MM.1S (cell line): ENCODE results near the gene CD164L2.
"Not testable (repeated sequence)": the region's sequence is repeated elsewhere in the genome, so short reads cannot be mapped to it uniquely, and the experiment has no call there.

Experiments used
- DNase-seq: peaks from one replicate; pipeline ENCODE4 v3.0.0-alpha.2; 2015
- H2AFZ ChIP-seq: fragments of 300-600 bp; sonication (generic); 2 replicates; pipeline ENCODE4 v1.6.0; 2016; ENCODE audit warnings: antibody characterized with exemption, low read length
- H3F3A ChIP-seq: fragments of 300-600 bp; sonication (generic); 2 replicates; pipeline ENCODE4 v1.6.1; 2016; ENCODE audit warnings: mild to moderate bottlenecking, antibody characterized with exemption, low read length, moderate library complexity, mixed read lengths; ENCODE audit not compliant: insufficient read depth
- H3K27ac ChIP-seq: fragments of 300-600 bp; sonication (generic); 2 replicates; pipeline ENCODE4 v1.5.1; 2016; ENCODE audit warnings: mild to moderate bottlenecking, low read length
- H3K27me3 ChIP-seq: fragments of 300-600 bp; sonication (generic); replicated peaks from 2 replicates; pipeline ENCODE4 v1.6.0; 2016; ENCODE audit warnings: low read length; ENCODE audit not compliant: insufficient read depth
- H3K36me3 ChIP-seq: fragments of 300-600 bp; sonication (generic); replicated peaks from 2 replicates; pipeline ENCODE4 v1.6.1; 2016; ENCODE audit warnings: mild to moderate bottlenecking, low read length, mixed read lengths; ENCODE audit not compliant: insufficient read depth
- H3K4me1 ChIP-seq: fragments of 300-600 bp; sonication (generic); 2 replicates; pipeline ENCODE4 v1.6.1; 2016; ENCODE audit warnings: low read length, mixed read lengths
- H3K4me2 ChIP-seq: fragments of 300-600 bp; sonication (generic); 2 replicates; pipeline ENCODE4 v1.6.0; 2016; ENCODE audit warnings: low read depth, low read length
- H3K4me3 ChIP-seq: fragments of 300-600 bp; sonication (generic); 2 replicates; pipeline ENCODE4 v1.5.1; 2016; ENCODE audit warnings: low read length, mixed read lengths
- H3K79me2 ChIP-seq: fragments of 300-600 bp; sonication (generic); 2 replicates; pipeline ENCODE4 v1.6.1; 2016; ENCODE audit warnings: mixed run types, low read length, mixed read lengths
- H3K9ac ChIP-seq: fragments of 300-600 bp; sonication (generic); 2 replicates; pipeline ENCODE4 v1.6.1; 2016; ENCODE audit warnings: low read length, mixed read lengths
- H3K9me2 ChIP-seq: fragments of 300-600 bp; sonication (generic); replicated peaks from 2 replicates; pipeline ENCODE4 v1.6.1; 2016; ENCODE audit warnings: mild to moderate bottlenecking, low read length, mixed read lengths; ENCODE audit not compliant: insufficient read depth
- H3K9me3 ChIP-seq: fragments of 300-600 bp; sonication (generic); replicated peaks from 2 replicates; pipeline ENCODE4 v1.6.1; 2016; ENCODE audit warnings: mild to moderate bottlenecking, low read length, mixed read lengths; ENCODE audit not compliant: insufficient read depth
- H4K20me1 ChIP-seq: fragments of 300-600 bp; sonication (generic); 2 replicates; pipeline ENCODE4 v1.6.1; 2016; ENCODE audit warnings: mild to moderate bottlenecking, low read length, moderate library complexity, mixed read lengths; ENCODE audit not compliant: insufficient read depth
- CTCF ChIP-seq: fragments of 300-600 bp; sonication (generic); IDR thresholded peaks from 2 replicates; pipeline ENCODE4 v1.5.1; 2016; ENCODE audit warnings: antibody characterized with exemption, low read length, mixed read lengths
- EZH2 ChIP-seq: fragments of 300-600 bp; sonication (generic); optimal IDR thresholded peaks from 2 replicates; pipeline ENCODE3; 2017; ENCODE audit warnings: low read depth, mild to moderate bottlenecking, antibody characterized with exemption, low read length, mixed read lengths
- EZH2phosphoT487 ChIP-seq: fragments of 300-600 bp; sonication (generic); IDR thresholded peaks from 2 replicates; pipeline ENCODE4 v1.6.1; 2018; ENCODE audit warnings: antibody characterized with exemption, low read length

The CD164L2 gene

GRCh38 chr1:27412502-27412901 is 29.4 kb upstream of the CD164L2 start:
- Histone ChIP-seq H4K20me1 (no peaks in the 10 kb centered on the region), H3K4me2 (no peak overlapping the region), H2AFZ (no peak overlapping the region), H3K9me2 (no peaks in the 10 kb centered on the region), H3K9me3 (no peaks in the 10 kb centered on the region), H3K9ac (no peak overlapping the region), H3K79me2 (peaks cover 12% of the 10 kb centered on the region), H3K4me3 (no peak overlapping the region), H3K27me3 (no peaks in the 10 kb centered on the region), H3F3A (no peaks in the 10 kb centered on the region), H3K36me3 (no peaks in the 10 kb centered on the region; the same call in 1 of the 2 replicates), H3K4me1 (peaks cover 4% of the 10 kb centered on the region; the same call in 1 of the 2 replicates), H3K27ac (no peak overlapping the region)
- TF ChIP-seq EZH2 (no peak), CTCF (no peak), EZH2phosphoT487 (no peak)
- DNase-seq = no peak

- Histone ChIP-seq H3K9me2 (no peaks in the 10 kb centered on the region), H4K20me1 (no peaks in the 10 kb centered on the region), H3K9me3 (no peaks in the 10 kb centered on the region), H3F3A (no peaks in the 10 kb centered on the region), H3K4me2 (no peak overlapping the region), H3K27ac (no peak overlapping the region), H3K4me3 (no peak overlapping the region), H3K36me3 (no peaks in the 10 kb centered on the region; the same call in 1 of the 2 replicates), H3K9ac (no peak overlapping the region), H3K27me3 (no peaks in the 10 kb centered on the region), H3K4me1 (peaks cover 5% of the 10 kb centered on the region; the same call in 1 of the 2 replicates), H3K79me2 (peaks cover under 1% of the 10 kb centered on the region; the same call in 1 of the 2 replicates), H2AFZ (no peak overlapping the region)
- no peak for DNase-seq
- no peak for TF ChIP-seq CTCF
- TF ChIP-seq EZH2 = no peak
- TF ChIP-seq EZH2phosphoT487 = no peak
These were observed 27.6 kb upstream of the CD164L2 start for GRCh38 chr1:27410709-27411108.

DNA sequence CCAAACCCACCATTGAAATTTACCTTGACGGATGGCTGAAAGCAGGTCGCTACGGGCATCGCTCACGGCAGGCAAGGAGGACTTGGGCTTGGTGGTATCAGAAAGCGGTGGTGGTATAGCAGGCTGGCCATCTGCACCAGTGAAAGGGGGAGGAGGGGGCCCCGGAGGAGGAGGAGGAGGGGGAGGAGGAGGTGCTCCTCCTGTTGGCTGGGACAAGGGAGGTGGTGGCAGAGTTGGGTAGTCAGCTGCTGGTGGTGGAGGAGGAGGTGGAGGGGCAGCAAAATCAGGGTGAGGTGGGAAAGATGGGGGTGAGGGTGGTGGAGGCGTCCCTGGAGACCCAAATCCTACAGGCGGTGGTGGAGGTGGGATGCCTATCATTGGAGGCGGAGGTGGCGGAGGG is 26.5 kb upstream of the CD164L2 start:
- Histone ChIP-seq H3K4me3 (no peak overlapping the region), H3K4me1 (peaks cover 5% of the 10 kb centered on the region; the same call in 1 of the 2 replicates), H4K20me1 (no peaks in the 10 kb centered on the region), H3F3A (no peaks in the 10 kb centered on the region), H3K9me2 (no peaks in the 10 kb centered on the region), H2AFZ (no peak overlapping the region), H3K79me2 (no peaks in the 10 kb centered on the region), H3K27ac (no peak overlapping the region), H3K9me3 (no peaks in the 10 kb centered on the region), H3K4me2 (no peak overlapping the region), H3K36me3 (no peaks in the 10 kb centered on the region; the same call in 1 of the 2 replicates), H3K27me3 (no peaks in the 10 kb centered on the region), H3K9ac (no peak overlapping the region)
- no peak for DNase-seq
- no peak for TF ChIP-seq EZH2

- Histone ChIP-seq H2AFZ (no peak overlapping the region), H3K9me3 (no peaks in the 10 kb centered on the region), H3K27me3 (no peaks in the 10 kb centered on the region), H3K27ac (no peak overlapping the region), H3K36me3 (no peaks in the 10 kb centered on the region; the same call in 1 of the 2 replicates), H3K79me2 (no peaks in the 10 kb centered on the region), H3K4me1 (peaks cover 5% of the 10 kb centered on the region; the same call in 1 of the 2 replicates), H3K4me2 (no peak overlapping the region), H3K4me3 (no peak overlapping the region), H3F3A (no peaks in the 10 kb centered on the region), H3K9ac (no peak overlapping the region), H4K20me1 (no peaks in the 10 kb centered on the region), H3K9me2 (no peaks in the 10 kb centered on the region)
- TF ChIP-seq EZH2phosphoT487 (no peak), CTCF (no peak), EZH2 (no peak)
- no peak for DNase-seq
These were observed 25.0 kb upstream of the CD164L2 start for GRCh38 chr1:27408151-27408550.

DNA sequence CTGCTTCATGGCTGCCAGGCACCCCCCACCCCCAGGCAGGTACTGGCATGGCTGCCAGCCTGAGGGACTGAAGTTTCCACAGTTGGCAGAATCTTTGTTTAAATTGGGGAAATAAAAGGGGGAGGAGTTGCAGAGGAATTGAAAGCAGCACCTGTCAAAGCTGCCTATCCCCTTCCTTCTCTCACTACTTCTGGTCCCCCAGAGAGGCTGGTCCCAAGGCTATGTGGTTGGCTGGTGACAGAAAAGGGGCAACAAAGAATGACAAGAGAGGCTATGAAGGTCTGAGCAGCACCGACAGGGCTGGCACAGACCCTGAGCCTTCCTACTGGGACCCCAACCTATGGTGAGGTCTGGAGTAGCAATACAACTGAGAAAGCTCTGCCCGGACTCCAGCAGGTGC is 23.7 kb upstream of the CD164L2 start:
- not testable (repeated sequence) for H2AFZ ChIP-seq, H3K27ac ChIP-seq, H3K4me1 ChIP-seq, H3K9me2 ChIP-seq, H3K9me3 ChIP-seq, H3K27me3 ChIP-seq, H3K4me2 ChIP-seq, H4K20me1 ChIP-seq, H3K36me3 ChIP-seq, H3K9ac ChIP-seq, H3K79me2 ChIP-seq, DNase-seq, H3F3A ChIP-seq, H3K4me3 ChIP-seq
